HG03439 (cell line): Measurements from ENCODE around the gene GPATCH3.
"Not testable (repeated sequence)": the region's sequence is repeated elsewhere in the genome, so short reads cannot be mapped to it uniquely, and the experiment has no call there.

ENCODE experiments used
- ATAC-seq: cut with Tn5 transposase; IDR thresholded peaks from one replicate; pipeline ENCODE4 v1.9.1; 2021; ENCODE audit warnings: mild to moderate bottlenecking, moderate library complexity; ENCODE audit not compliant: unreplicated experiment

Gene GPATCH3

GRCh38 chr1:26847826-26848225 is 52.4 kb downstream of the GPATCH3 start:
- not testable (repeated sequence) for ATAC-seq

GRCh38 chr1:26844424-26845196 is 55.7 kb downstream of the GPATCH3 start:
- ATAC-seq = no peak
